HG03432 (cell line): ENCODE results near the gene OR7C1.
"Not testable (repeated sequence)": the region's sequence is repeated elsewhere in the genome, so short reads cannot be mapped to it uniquely, and the experiment has no call there.

ENCODE experiments used
- ATAC-seq: cut with Tn5 transposase; IDR thresholded peaks from one replicate; pipeline ENCODE4 v1.9.1; 2021; ENCODE audit warnings: mild to moderate bottlenecking, moderate library complexity; ENCODE audit not compliant: unreplicated experiment

The OR7C1 gene

GRCh38 chr19:14835011-14835410 lies at the start of gene OR7C1, which contains the start of gene OR7A5:
Gene OR7C1 (minus strand): TSS chr19:14835185. CDS start chr19:14800136, 35,049 bp downstream.
Gene OR7A5 (minus strand): TSS chr19:14835185. CDS start chr19:14828241, 6,944 bp downstream.
- no peak for ATAC-seq

- ATAC-seq, result no peak
Observed at GRCh38 chr19:14871619-14872230, 36.7 kb upstream of the OR7C1 start.

- no peak for ATAC-seq
Observed at GRCh38 chr19:14868497-14868896, 33.5 kb upstream of the OR7C1 start.

GRCh38 chr19:14848822-14849221 lies 13.8 kb upstream of the OR7C1 start, which contains the start of gene OR7A10:
Gene OR7A10 (minus strand): TSS chr19:14848922. CDS start chr19:14841877, 7,045 bp downstream.
- ATAC-seq, result no peak

GRCh38 chr19:14843578-14843977 lies 8.6 kb upstream of the OR7C1 start:
- no peak for ATAC-seq

GRCh38 chr19:14843169-14843568 lies 8.2 kb upstream of the OR7C1 start:
- ATAC-seq, result no peak

- no peak for ATAC-seq
Observed at GRCh38 chr19:14840206-14840605, 5.2 kb upstream of the OR7C1 start.

- no peak for ATAC-seq
Observed at GRCh38 chr19:14837391-14837790, 2.4 kb upstream of the OR7C1 start.

GRCh38 chr19:14830702-14831101 lies 4.3 kb downstream of the OR7C1 start:
- ATAC-seq, result no peak

GRCh38 chr19:14826006-14826405 lies 9.0 kb downstream of the OR7C1 start:
- no peak for ATAC-seq

GRCh38 chr19:14821937-14822336 lies 13.0 kb downstream of the OR7C1 start:
- no peak for ATAC-seq

GRCh38 chr19:14818588-14818987 lies 16.4 kb downstream of the OR7C1 start:
- no peak for ATAC-seq

GRCh38 chr19:14817052-14817451 lies 17.9 kb downstream of the OR7C1 start:
- ATAC-seq, result no peak

GRCh38 chr19:14814982-14815652 lies 19.9 kb downstream of the OR7C1 start:
- ATAC-seq, result no peak

GRCh38 chr19:14809272-14810057 lies 25.5 kb downstream of the OR7C1 start:
- ATAC-seq, result no peak

- ATAC-seq, result no peak
Observed at GRCh38 chr19:14804765-14805164, 30.2 kb downstream of the OR7C1 start.

- ATAC-seq, result no peak
Observed at GRCh38 chr19:14798760-14799159, 36.2 kb downstream of the OR7C1 start.

- no peak for ATAC-seq
Observed at GRCh38 chr19:14796021-14796420, 39.0 kb downstream of the OR7C1 start.

- ATAC-seq, result no peak
Observed at GRCh38 chr19:14795078-14795721, 39.8 kb downstream of the OR7C1 start.

- not testable (repeated sequence) for ATAC-seq
Observed at GRCh38 chr19:14792250-14792649, 42.7 kb downstream of the OR7C1 start.

- ATAC-seq, result no peak
Observed at GRCh38 chr19:14786421-14786851, 48.5 kb downstream of the OR7C1 start.
